ENCODE measurements around the gene TSPAN9.

TSPAN9 gene

DNA sequence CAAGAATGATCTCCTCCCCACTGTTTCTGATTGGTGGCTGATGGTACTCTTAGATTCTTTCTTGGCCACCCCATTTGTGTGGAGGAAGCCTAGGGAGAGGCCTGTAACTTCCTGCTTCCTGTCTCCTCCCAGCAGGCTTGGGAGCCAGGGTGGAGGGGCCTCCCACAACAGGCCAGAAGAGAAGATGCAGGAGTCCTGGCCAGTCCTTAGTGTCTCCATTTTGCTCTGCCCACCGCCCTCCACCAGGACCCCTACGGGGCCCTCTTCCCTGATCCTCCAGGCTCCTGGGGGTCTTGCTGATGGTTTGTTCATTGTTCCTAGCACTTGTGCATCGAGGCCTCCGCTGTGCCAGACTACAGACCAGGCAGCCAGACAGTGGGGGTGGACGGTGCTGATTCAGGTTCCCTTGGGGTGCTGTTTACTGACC is 6.8 kb downstream of the TSPAN9 start:
- no peaks in the 10 kb centered on the region; the same call in 1 of the 2 replicates for H3K36me3 ChIP-seq (ENCODE audit: insufficient read depth, low read length)
- no peak for TF ChIP-seq EZH2 (IDR thresholded peaks at IDR 0.05; ENCODE audit: borderline replicate concordance, low read length)
- TF ChIP-seq, protein P1, sequence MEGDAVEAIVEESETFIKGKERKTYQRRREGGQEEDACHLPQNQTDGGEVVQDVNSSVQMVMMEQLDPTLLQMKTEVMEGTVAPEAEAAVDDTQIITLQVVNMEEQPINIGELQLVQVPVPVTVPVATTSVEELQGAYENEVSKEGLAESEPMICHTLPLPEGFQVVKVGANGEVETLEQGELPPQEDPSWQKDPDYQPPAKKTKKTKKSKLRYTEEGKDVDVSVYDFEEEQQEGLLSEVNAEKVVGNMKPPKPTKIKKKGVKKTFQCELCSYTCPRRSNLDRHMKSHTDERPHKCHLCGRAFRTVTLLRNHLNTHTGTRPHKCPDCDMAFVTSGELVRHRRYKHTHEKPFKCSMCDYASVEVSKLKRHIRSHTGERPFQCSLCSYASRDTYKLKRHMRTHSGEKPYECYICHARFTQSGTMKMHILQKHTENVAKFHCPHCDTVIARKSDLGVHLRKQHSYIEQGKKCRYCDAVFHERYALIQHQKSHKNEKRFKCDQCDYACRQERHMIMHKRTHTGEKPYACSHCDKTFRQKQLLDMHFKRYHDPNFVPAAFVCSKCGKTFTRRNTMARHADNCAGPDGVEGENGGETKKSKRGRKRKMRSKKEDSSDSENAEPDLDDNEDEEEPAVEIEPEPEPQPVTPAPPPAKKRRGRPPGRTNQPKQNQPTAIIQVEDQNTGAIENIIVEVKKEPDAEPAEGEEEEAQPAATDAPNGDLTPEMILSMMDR (IDR thresholded peaks at IDR 0.05; ENCODE audit: low read length): no peak
- no peak overlapping the region for H3K9ac ChIP-seq (ENCODE audit: low read length)
- no peak overlapping the region for H3K27ac ChIP-seq (ENCODE audit: low read depth, low read length, poor library complexity, severe bottlenecking)
- no peak overlapping the region for H3K4me2 ChIP-seq (ENCODE audit: low read length)
- H3K27me3 ChIP-seq (ENCODE audit: insufficient read depth, low read length): peaks cover 7% of the 10 kb centered on the region; the same call in 1 of the 2 replicates
- no peaks in the 10 kb centered on the region for H3K9me3 ChIP-seq (ENCODE audit: low read length)
- no peaks in the 10 kb centered on the region for H3F3A ChIP-seq (ENCODE audit: insufficient read depth, low read length)
- H3K4me3 ChIP-seq (ENCODE audit: low read depth, low read length, poor library complexity, severe bottlenecking): no peak overlapping the region
- H4K20me1 ChIP-seq (ENCODE audit: insufficient read depth, low read length): no peaks in the 10 kb centered on the region
- H3K9me2 ChIP-seq (ENCODE audit: low read depth, low read length): no peaks in the 10 kb centered on the region
- no peaks in the 10 kb centered on the region for H3K79me2 ChIP-seq (ENCODE audit: insufficient read depth, low read length)
- H2AFZ ChIP-seq (ENCODE audit: low read length): no peak overlapping the region
- H3K4me1 ChIP-seq (ENCODE audit: insufficient read depth, low read length, severe bottlenecking): peaks cover 4% of the 10 kb centered on the region

DNA sequence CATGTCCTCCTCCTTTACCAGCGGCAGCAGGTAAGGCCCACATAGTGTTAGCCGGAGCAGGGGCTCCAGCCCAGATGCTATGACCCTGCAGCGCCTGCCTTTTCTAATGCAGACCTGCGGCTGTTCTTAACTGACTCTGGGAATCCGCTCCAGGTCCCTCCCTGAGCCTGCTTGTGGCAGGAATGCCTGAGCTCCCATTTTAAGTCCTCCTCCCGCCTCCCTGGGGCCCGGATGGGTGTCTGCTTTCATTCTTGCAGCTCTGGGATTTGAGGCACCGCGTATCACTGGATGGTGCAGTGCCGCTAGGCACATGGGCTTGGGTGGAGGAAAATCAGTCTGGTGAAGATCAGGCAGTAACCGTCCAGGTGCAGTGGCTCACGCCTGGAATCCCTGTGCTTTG is 7.6 kb downstream of the TSPAN9 start:
- Histone ChIP-seq H3K79me2 (ENCODE audit: insufficient read depth, low read length) (no peaks in the 10 kb centered on the region), H2AFZ (ENCODE audit: low read length) (no peak overlapping the region), H3K9me2 (ENCODE audit: low read depth, low read length) (no peaks in the 10 kb centered on the region), H3K36me3 (ENCODE audit: insufficient read depth, low read length) (no peaks in the 10 kb centered on the region; the same call in 1 of the 2 replicates), H3F3A (ENCODE audit: insufficient read depth, low read length) (no peaks in the 10 kb centered on the region), H3K4me1 (ENCODE audit: insufficient read depth, low read length, severe bottlenecking) (peaks cover 4% of the 10 kb centered on the region), H3K4me2 (ENCODE audit: low read length) (no peak overlapping the region), H3K27me3 (ENCODE audit: insufficient read depth, low read length) (peaks cover 7% of the 10 kb centered on the region; the same call in 1 of the 2 replicates), H3K4me3 (ENCODE audit: low read depth, low read length, poor library complexity, severe bottlenecking) (no peak overlapping the region), H3K9ac (ENCODE audit: low read length) (no peak overlapping the region), H3K9me3 (ENCODE audit: low read length) (no peaks in the 10 kb centered on the region), H3K27ac (ENCODE audit: low read depth, low read length, poor library complexity, severe bottlenecking) (no peak overlapping the region), H4K20me1 (ENCODE audit: insufficient read depth, low read length) (no peaks in the 10 kb centered on the region)
- TF ChIP-seq, protein P1 (IDR thresholded peaks at IDR 0.05; ENCODE audit: low read length): no peak
- TF ChIP-seq EZH2 (IDR thresholded peaks at IDR 0.05; ENCODE audit: borderline replicate concordance, low read length): no peak

DNA sequence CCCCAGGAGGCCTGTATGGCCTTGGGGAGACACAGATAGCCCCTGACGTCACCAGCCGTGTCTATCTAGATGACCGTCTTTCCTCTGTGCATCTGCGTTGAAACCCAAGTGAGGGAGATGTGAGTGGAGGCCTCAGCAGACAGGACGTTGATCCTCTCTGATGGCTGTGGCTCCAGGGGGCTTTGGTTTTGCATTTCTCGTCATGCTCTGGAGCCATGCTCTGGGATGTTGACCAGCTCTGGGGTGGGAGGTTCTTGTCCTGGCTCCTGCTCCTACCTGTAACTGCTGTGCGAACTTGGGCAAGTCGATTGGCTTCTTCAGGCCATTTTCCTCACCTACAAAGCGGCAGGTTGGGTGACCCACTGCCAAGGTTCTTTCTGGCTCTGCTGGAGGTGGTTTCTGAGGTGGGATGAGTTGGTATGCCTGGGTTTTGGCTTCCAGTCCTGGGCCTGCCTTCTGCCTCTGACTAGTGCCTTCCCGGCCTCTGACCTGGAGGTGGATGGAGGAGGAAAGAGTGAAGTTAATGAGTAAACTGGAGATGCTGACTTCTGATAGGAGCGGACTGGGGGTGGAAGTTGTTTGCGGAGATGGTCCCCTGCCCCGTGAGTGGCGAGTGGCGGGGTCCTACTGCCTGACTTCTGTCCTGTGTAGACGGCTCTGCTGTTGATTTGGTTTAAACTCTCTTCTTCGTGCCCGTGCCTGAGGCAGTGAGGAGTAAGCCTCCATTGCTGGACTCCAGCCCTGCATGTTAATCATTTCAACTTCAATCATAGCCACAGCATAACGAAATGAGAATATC is 8.4 kb downstream of the TSPAN9 start:
- Histone ChIP-seq H3K4me3 (ENCODE audit: low read depth, low read length, poor library complexity, severe bottlenecking) (no peak overlapping the region), H3F3A (ENCODE audit: insufficient read depth, low read length) (no peaks in the 10 kb centered on the region), H3K27me3 (ENCODE audit: insufficient read depth, low read length) (peaks cover 7% of the 10 kb centered on the region; the same call in 1 of the 2 replicates), H3K27ac (ENCODE audit: low read depth, low read length, poor library complexity, severe bottlenecking) (no peak overlapping the region), H3K36me3 (ENCODE audit: insufficient read depth, low read length) (no peaks in the 10 kb centered on the region; the same call in 1 of the 2 replicates), H3K79me2 (ENCODE audit: insufficient read depth, low read length) (no peaks in the 10 kb centered on the region), H3K9me2 (ENCODE audit: low read depth, low read length) (no peaks in the 10 kb centered on the region), H3K9ac (ENCODE audit: low read length) (no peak overlapping the region), H2AFZ (ENCODE audit: low read length) (no peak overlapping the region), H4K20me1 (ENCODE audit: insufficient read depth, low read length) (no peaks in the 10 kb centered on the region), H3K4me1 (ENCODE audit: insufficient read depth, low read length, severe bottlenecking) (peaks cover 4% of the 10 kb centered on the region), H3K9me3 (ENCODE audit: low read length) (no peaks in the 10 kb centered on the region), H3K4me2 (ENCODE audit: low read length) (no peak overlapping the region)
- no peak for TF ChIP-seq EZH2 (IDR thresholded peaks at IDR 0.05; ENCODE audit: borderline replicate concordance, low read length)
- TF ChIP-seq, protein P1 (IDR thresholded peaks at IDR 0.05; ENCODE audit: low read length): no peak

Measured in OCI-LY1 (cell line).